ENCODE measurements around the gene ASPRV1. TPM values are rescaled to one million over a fixed set of nuclear protein-coding genes. Genes with fewer than 3 reads are reported as not detected.
A peak's percentile ranks its signal among the peaks of the same experiment; 100 is the strongest.

ASPRV1 gene
- polyA plus RNA-seq, 3 donors = 0.25 to 0.52 (median 0.27) TPM

- H2AFZ ChIP-seq (ENCODE audit: insufficient read depth, low read depth, low read length, poor library complexity, severe bottlenecking) = no peak overlapping the region
- peak overlapping the region; percentile 77 for H3K4me2 ChIP-seq (replicated peaks; ENCODE audit: extremely low read depth, low read length, poor library complexity, severe bottlenecking)
- Mint-ChIP-seq H3K27me3 (ENCODE audit: low read depth in 3 of 3) (peaks cover 0 to 2% (median 0%) of the 10 kb centered on the region in 3 donors), H3K4me3 (peak overlapping the region; percentile 59 to 90), H3K9me3 (peaks cover 0 to 2% (median 0%) of the 10 kb centered on the region in 7 donors), H3K27ac (peak overlapping the region; percentile 89 to 94 (median 91)), H3K36me3 (peaks cover 56 to 69% of the 10 kb centered on the region in 2 donors), H3K4me1 (peaks cover 33% of the 10 kb centered on the region)
- WGBS (ENCODE audit: insufficient coverage) = no CpG with 5 or more reads among the region's 3 CpGs
- peaks cover 35% of the 10 kb centered on the region for H4K20me1 ChIP-seq (ENCODE audit: insufficient read depth, low read length)
- peaks cover 44 to 59% of the 10 kb centered on the region in 2 donors for H3K36me3 ChIP-seq (replicated peaks in 1 of 2; ENCODE audit: control insufficient read depth in 1 of 2, insufficient read depth in 2 of 2, low read length in 2 of 2)
- H3K4me1 ChIP-seq (ENCODE audit: control insufficient read depth in 1 of 2, insufficient read depth in 2 of 2, low read length in 2 of 2) = peaks cover 39 to 46% of the 10 kb centered on the region in 2 donors
- TF ChIP-seq CTCF (IDR thresholded peaks at IDR 0.05) = no peak
- H3K79me2 ChIP-seq (ENCODE audit: insufficient read depth, low read length) = peaks cover 87% of the 10 kb centered on the region
- H3K27ac ChIP-seq (ENCODE audit: low read depth in 1 of 2, low read length in 2 of 2) = peak overlapping the region in 1 of 2 donors; percentile 90
- H3K4me3 ChIP-seq (replicated peaks in 1 of 3; ENCODE audit: low read depth in 2 of 3, low read length in 3 of 3) = peak overlapping the region; percentile 25 to 98 (median 85)
- H3K9me3 ChIP-seq (replicated peaks in 1 of 2; ENCODE audit: control insufficient read depth in 1 of 2, insufficient read depth in 1 of 2, low read length in 2 of 2) = no peaks in the 10 kb centered on the region
- peak; percentile 45 to 75 (median 69) for DNase-seq
- no peaks in the 10 kb centered on the region for H3K27me3 ChIP-seq (ENCODE audit: control insufficient read depth in 2 of 2, insufficient read depth in 2 of 2, low read length in 2 of 2)
- intact Hi-C loops (cut with micrococcal nuclease) = loop anchor here in 1 of 2 donors (5.0 kb wide), 1 partner anchor 169 kb away; the partner anchor contains the start of gene PCBP1
- peak overlapping the region; percentile 57 for H3K9ac ChIP-seq (ENCODE audit: insufficient read depth, low read length, poor library complexity, severe bottlenecking)
These were observed 43.0 kb downstream of the ASPRV1 start for GRCh38 chr2:69918401-69918800.

GRCh38 chr2:69917852-69918251 lies 43.6 kb downstream of the ASPRV1 start:
- peaks cover 0 to 2% (median 0%) of the 10 kb centered on the region in 7 donors for H3K9me3 Mint-ChIP-seq
- Histone ChIP-seq H3K36me3 (replicated peaks in 1 of 2; ENCODE audit: control insufficient read depth in 1 of 2, insufficient read depth in 2 of 2, low read length in 2 of 2) (peaks cover 41 to 53% of the 10 kb centered on the region in 2 donors), H4K20me1 (ENCODE audit: insufficient read depth, low read length) (peaks cover 35% of the 10 kb centered on the region), H3K4me1 (ENCODE audit: control insufficient read depth in 1 of 2, insufficient read depth in 2 of 2, low read length in 2 of 2) (peaks cover 37 to 51% of the 10 kb centered on the region in 2 donors), H3K27ac (ENCODE audit: low read depth in 1 of 2, low read length in 2 of 2) (peak overlapping the region in 1 of 2 donors; percentile 90), H2AFZ (ENCODE audit: insufficient read depth, low read depth, low read length, poor library complexity, severe bottlenecking) (no peak overlapping the region), H3K4me3 (replicated peaks in 1 of 3; ENCODE audit: low read depth in 2 of 3, low read length in 3 of 3) (peak overlapping the region; percentile 85 to 98 (median 88)), H3K79me2 (ENCODE audit: insufficient read depth, low read length) (peaks cover 84% of the 10 kb centered on the region), H3K27me3 (ENCODE audit: control insufficient read depth in 2 of 2, insufficient read depth in 2 of 2, low read length in 2 of 2) (no peaks in the 10 kb centered on the region), H3K9me3 (replicated peaks in 1 of 2; ENCODE audit: control insufficient read depth in 1 of 2, insufficient read depth in 1 of 2, low read length in 2 of 2) (no peaks in the 10 kb centered on the region), H3K9ac (ENCODE audit: insufficient read depth, low read length, poor library complexity, severe bottlenecking) (peak overlapping the region; percentile 57), H3K4me2 (replicated peaks; ENCODE audit: extremely low read depth, low read length, poor library complexity, severe bottlenecking) (peak overlapping the region; percentile 77)
- DNase-seq = peak; percentile 68 to 90 (median 89)
- H3K27ac Mint-ChIP-seq = peak overlapping the region; percentile 89 to 94 (median 91)
- intact Hi-C loops (cut with micrococcal nuclease) = loop anchor here (2.0 to 5.0 kb wide), 2 partner anchors 15 to 169 kb away; partner anchors contain the start of gene PCBP1 (in 1 of the 2)
- TF ChIP-seq CTCF (IDR thresholded peaks at IDR 0.05) = no peak
- peak overlapping the region; percentile 86 to 90 for H3K4me3 Mint-ChIP-seq
- 10% methylated on average over 2 of the region's 3 CpGs for WGBS (ENCODE audit: insufficient coverage)
- peaks cover 30% of the 10 kb centered on the region for H3K4me1 Mint-ChIP-seq
- H3K36me3 Mint-ChIP-seq = peaks cover 53 to 64% of the 10 kb centered on the region in 2 donors
- H3K27me3 Mint-ChIP-seq (ENCODE audit: low read depth in 3 of 3) = peaks cover 0 to 2% (median 0%) of the 10 kb centered on the region in 3 donors

Data from CD14-positive monocyte (primary cell).